ENCODE results near the gene TMCC1. TPM values are rescaled to one million over a fixed set of nuclear protein-coding genes. Genes with fewer than 3 reads are reported as not detected.

Gene TMCC1
- total RNA-seq, 1 donor from 2014 or later = 52.5 TPM

GRCh38 chr3:129662191-129662608, 231.3 kb downstream of the TMCC1 start:
- H3K9me3 Mint-ChIP-seq (ENCODE audit: low read depth) = no peaks in the 10 kb centered on the region
- DNase-seq (ENCODE audit: low spot score, unreplicated experiment) = no peak
- peaks cover 27% of the 10 kb centered on the region for H3K4me1 Mint-ChIP-seq (ENCODE audit: low read depth)
- H3K4me3 Mint-ChIP-seq (ENCODE audit: low read depth) = no peak overlapping the region
- H3K27me3 Mint-ChIP-seq = no peaks in the 10 kb centered on the region
- no peak for TF ChIP-seq CTCF (IDR thresholded peaks at IDR 0.05; ENCODE audit: unreplicated experiment)
- no peaks in the 10 kb centered on the region for H3K36me3 Mint-ChIP-seq (ENCODE audit: insufficient read depth)
- no peak overlapping the region for H3K27ac Mint-ChIP-seq

- Mint-ChIP-seq H3K4me1 (ENCODE audit: low read depth) (peaks cover 31% of the 10 kb centered on the region), H3K27ac (no peak overlapping the region), H3K27me3 (no peaks in the 10 kb centered on the region), H3K36me3 (ENCODE audit: insufficient read depth) (no peaks in the 10 kb centered on the region), H3K9me3 (ENCODE audit: low read depth) (no peaks in the 10 kb centered on the region), H3K4me3 (ENCODE audit: low read depth) (no peak overlapping the region)
- TF ChIP-seq CTCF (IDR thresholded peaks at IDR 0.05; ENCODE audit: unreplicated experiment) = no peak
- DNase-seq (ENCODE audit: low spot score, unreplicated experiment) = no peak
These were observed 231.7 kb downstream of the TMCC1 start for GRCh38 chr3:129661766-129662165.

GRCh38 chr3:129658110-129658843, 235.2 kb downstream of the TMCC1 start:
- TF ChIP-seq CTCF (IDR thresholded peaks at IDR 0.05; ENCODE audit: unreplicated experiment) = no peak
- no peak overlapping the region for H3K4me3 Mint-ChIP-seq (ENCODE audit: low read depth)
- H3K4me1 Mint-ChIP-seq (ENCODE audit: low read depth) = peaks cover 37% of the 10 kb centered on the region
- peaks cover 3% of the 10 kb centered on the region for H3K36me3 Mint-ChIP-seq (ENCODE audit: insufficient read depth)
- H3K9me3 Mint-ChIP-seq (ENCODE audit: low read depth) = no peaks in the 10 kb centered on the region
- no peaks in the 10 kb centered on the region for H3K27me3 Mint-ChIP-seq
- peak overlapping the region; percentile 84 for H3K27ac Mint-ChIP-seq
- DNase-seq (ENCODE audit: low spot score, unreplicated experiment) = no peak

GRCh38 chr3:129657261-129658046, 236.1 kb downstream of the TMCC1 start:
- DNase-seq (ENCODE audit: low spot score, unreplicated experiment) = no peak
- Mint-ChIP-seq H3K27ac (peak overlapping the region; percentile 84), H3K4me3 (ENCODE audit: low read depth) (no peak overlapping the region), H3K36me3 (ENCODE audit: insufficient read depth) (peaks cover 3% of the 10 kb centered on the region), H3K27me3 (no peaks in the 10 kb centered on the region), H3K4me1 (ENCODE audit: low read depth) (peaks cover 30% of the 10 kb centered on the region), H3K9me3 (ENCODE audit: low read depth) (no peaks in the 10 kb centered on the region)
- TF ChIP-seq CTCF (IDR thresholded peaks at IDR 0.05; ENCODE audit: unreplicated experiment) = no peak

- no peaks in the 10 kb centered on the region for H3K9me3 Mint-ChIP-seq (ENCODE audit: low read depth)
- H3K27ac Mint-ChIP-seq = peak overlapping the region; percentile 84
- no peaks in the 10 kb centered on the region for H3K27me3 Mint-ChIP-seq
- H3K36me3 Mint-ChIP-seq (ENCODE audit: insufficient read depth) = peaks cover 3% of the 10 kb centered on the region
- no peak for DNase-seq (ENCODE audit: low spot score, unreplicated experiment)
- peaks cover 25% of the 10 kb centered on the region for H3K4me1 Mint-ChIP-seq (ENCODE audit: low read depth)
- no peak overlapping the region for H3K4me3 Mint-ChIP-seq (ENCODE audit: low read depth)
- TF ChIP-seq CTCF (IDR thresholded peaks at IDR 0.05; ENCODE audit: unreplicated experiment) = no peak
These were observed 236.8 kb downstream of the TMCC1 start for GRCh38 chr3:129656659-129657247.

Measured in progenitor cell of endocrine pancreas (in vitro differentiated cells).